NCI-H526 (cell line): ENCODE results near the gene MAPK11.

Source experiments
- DNase-seq, 2 experiments: peaks; one replicate each; lab custom pipeline; 2025; lab: John Stamatoyannopoulos, UW

Gene MAPK11

DNA sequence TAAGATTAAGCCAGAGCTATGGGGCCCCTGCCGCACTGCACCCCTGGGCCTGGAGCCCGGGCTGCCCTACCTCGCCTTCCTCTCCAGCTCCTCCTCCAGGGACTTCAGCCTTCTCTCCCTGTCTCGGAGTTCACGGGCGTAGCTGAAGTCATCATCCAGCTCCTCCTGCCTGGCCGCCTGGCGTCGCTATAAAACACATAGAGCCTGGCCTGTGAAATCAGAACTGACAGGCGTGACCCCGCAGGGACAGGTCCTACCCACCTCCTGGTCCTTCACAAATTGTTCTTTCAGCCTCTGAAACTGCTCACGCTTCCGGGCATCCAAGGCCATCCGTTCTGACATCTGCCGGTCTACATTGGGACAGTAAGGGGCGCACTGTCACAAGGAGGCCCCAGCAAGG lies 46.1 kb downstream of the MAPK11 start:
- no peak for DNase-seq

DNA sequence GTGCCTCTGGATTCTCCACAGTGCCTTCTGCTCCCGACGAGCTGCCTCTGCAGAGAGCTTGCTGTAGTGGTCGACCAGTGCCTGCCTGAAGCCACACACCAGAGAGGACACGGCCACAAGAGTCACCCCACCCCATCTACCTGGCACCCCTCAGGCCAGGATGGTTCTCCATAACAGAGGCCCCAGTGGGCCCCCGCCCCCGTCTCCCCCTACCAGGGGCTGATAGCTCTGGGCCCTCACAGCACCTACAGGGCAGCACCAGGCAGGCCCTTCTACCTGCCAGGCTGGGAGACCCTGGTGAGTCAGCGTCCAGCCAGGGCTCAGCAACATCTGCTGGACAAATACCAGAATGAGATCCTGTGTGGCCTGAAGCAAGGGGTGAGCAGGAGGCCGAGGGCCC lies 47.7 kb downstream of the MAPK11 start:
- no peak for DNase-seq

DNA sequence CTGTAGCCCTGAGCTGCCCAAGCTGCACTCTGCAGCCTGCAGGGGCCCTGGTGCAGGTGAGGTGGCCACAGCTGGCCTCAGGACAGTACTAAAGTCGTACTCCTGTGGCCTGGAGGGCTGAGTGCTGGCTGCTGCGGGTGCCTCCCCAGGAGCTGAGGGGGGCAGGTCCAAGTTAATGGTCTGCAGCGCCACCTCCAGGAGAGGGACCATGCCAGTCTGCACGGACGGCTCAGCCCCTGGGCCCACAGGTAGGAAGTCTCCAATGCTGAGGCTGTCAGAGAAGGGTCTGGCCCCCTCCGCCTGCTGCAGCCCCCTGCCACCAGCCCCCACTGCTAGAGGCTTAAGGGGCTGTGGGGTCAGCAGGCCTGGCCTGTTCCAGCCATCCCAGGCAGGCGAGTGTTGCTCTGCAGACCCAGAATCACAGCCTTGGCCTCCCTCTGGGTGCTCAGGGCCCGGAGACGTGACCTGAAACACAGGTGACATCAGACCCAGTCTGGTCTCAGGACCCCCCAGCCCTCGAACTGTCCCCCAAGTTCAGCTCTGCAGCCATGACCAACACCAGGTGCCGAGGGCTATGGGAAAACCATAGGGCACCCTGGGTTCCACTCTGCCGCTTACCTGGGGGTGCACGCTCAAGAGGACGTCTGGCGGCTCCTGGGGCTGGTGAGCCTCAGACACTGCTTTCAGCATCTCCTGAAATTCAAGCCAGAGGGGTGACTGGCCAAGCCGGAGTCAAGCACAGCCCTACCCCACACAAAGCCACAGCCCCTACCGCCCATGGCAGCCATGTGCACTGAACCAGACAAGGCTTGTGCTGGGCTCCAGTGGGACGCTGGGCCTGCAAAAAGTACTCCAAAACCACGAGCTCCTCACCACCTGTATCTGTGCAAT lies 48.5 kb downstream of the MAPK11 start:
- no peak for DNase-seq

DNA sequence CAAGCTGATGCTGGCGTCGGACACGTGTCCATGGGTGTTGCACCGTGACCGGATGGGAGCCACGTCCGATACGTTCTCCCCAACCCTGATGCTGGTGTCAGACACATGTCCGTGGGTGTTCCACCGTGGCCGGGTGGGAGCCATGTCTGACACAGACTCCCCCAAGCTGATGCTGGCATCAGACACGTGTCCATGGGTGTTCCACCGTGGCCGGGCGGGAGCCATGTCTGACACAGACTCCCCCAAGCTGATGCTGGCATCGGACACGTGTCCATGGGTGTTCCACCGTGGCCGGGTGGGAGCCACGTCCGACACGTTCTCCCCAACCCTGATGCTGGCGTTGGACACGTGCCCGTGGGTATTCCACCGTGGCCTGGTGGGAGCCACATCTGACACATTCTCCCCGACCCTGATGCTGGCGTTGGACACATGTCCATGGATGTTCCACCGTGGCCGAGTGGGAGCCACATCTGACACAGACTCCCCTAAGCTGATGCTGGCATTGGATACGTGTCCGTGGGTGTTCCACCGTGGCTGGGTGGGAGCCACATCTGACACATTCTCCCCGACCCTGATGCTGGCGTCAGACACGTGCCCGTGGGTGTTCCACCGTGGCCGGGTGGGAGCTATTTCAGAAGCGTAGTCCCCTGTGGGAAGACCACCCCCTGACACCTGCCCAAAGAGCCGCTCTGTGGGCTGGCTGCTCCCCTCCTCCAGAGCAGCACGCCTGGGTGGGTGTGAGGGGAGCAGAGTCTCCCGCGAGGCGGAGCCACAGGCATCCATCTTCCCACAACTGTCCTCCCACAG lies 49.4 kb downstream of the MAPK11 start:
- no peak for DNase-seq

DNA sequence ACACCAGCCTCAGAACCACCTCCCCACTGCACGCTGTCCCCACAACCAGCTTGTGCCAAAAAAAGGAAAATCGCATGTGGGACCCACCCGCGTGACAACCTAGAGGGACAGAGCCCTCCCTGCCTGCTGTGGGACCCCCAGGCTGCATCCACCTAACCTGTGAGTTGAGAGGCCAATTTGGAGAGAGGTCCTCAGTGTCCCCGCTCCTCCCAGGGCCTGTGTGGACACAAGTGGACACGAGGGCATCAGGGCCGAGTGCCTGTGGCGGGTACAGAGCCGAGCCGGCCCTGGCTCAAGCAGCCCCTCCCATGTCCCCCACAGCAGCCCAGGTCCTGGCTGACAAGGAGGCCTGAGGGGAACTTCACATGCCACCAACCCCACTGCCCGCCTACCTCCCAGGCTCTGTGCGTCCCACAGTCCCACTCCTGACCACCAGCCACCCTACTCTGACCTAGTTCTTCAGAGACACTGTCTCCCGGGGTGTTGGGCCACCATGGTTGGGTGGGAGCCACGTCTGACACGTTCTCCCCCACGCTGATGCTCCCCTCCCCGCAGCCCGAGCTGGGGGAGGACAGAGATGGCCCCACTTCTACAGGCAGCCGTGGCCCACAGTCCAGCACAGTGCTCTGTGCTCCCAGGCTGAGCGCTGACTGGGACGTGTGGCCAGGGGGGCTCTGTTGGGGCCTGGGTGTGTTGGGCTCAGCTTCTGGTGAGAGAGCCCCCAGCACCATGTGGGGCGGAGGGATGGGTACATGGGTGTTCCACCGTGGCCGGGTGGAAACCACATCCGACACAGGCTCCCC lies 50.2 kb downstream of the MAPK11 start:
- DNase-seq = no peak

DNA sequence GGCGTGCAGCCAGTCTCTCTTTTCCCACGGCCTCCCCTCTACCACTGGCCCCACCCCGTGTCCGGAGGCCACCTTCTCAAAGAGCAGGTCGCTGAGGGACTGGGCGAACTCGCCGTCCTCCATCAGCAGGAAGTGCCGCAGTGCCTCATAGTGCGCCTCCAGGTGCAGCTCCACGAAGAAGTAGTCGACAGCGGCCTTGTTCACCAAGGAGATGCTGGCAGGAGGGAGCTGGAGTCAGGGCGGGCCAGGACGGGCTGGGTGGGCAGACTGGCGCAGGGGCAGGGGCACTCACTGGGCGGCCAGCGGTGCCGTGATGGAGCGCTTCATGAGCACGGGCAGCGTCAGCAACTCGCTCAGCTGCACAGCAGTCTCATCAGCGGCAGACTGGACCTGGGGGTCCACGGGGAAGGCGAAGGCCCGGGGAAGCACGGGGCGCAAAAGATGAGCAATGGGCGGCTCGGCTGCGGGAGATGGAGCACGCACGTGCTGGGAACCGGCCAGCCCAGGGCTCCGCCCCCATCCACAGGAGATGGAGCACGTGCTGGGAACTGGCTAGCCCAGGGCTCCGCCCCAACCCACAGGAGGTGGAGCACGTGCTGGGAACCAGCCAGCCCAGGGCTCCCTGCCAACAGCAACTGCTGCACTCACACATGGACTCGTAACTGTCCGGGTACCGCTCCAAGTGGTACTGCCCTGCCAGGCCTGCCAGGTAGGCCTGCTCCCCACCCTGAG lies 51.0 kb downstream of the MAPK11 start:
- peak in 1 of 2 experiments; percentile 77 for DNase-seq

DNA sequence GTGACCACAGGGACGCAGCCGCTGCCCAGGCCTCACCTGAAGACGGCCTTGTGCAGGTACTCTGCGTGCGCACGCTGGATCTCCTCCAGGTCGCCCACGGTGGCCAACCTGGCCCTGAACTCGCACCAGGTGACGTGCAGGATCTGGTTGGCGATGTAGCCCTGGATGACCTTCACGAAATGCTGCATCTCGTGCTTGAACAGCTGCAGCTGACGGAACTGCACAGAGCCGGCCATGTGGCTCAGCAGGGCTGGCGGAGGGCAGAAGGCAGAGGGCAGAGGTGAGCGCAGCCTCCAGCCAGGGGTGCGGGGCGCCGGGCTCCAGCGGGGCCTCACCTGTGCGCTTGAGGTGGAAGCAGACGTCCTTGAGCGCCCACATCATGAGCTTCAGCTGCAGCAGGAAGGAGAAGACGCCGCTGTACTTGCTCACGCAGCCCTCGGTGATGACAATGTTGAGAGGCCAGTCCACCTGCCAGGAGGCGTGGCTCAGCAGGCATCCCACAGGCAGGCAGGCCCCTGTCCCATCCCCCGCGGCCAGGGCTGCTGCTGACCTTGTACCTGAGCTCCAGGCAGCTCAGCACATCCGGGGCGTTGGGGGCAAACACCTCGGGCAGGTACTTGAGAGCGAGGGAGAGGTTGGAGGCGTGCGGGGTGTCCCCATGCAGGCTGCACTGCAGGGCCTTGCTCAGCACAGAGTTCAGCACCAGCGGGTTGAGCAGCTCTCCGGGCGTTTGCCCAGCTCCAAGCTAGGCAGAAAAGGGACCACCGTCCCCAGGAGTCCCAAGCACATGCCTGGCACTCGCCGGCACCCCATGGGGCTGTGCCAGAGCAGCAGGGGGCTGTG lies 51.8 kb downstream of the MAPK11 start:
- DNase-seq = no peak

DNA sequence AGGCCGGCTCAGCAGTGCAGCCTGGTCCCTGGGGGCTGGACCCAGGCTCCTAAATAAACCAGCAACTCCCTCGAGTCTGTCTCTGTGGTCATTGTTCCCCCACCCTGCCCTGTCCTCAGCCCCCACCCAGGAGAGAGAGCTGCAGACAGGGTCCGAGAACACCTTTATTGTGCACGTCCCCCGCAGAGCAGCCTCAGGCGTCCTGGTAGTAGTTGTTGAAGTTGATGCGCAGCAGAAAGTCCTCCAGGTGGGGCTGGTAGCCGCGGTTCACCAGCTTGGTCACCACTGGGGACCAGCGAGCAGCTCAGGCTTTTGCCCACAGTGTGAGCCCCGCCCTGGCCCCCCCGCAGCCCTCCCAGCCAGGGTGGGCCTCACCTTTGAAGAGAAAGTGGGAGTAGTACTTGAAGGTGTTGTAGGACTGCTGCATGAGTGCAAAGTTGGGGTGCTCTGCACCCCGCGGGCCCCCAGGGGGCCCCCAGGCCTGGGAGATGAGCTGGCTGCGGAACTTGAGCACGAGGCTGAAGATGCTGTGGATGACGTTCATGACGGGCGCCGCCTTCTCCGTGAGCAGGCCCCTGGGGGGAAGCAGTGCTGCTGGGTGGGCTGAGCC lies 52.5 kb downstream of the MAPK11 start:
- DNase-seq = no peak

DNA sequence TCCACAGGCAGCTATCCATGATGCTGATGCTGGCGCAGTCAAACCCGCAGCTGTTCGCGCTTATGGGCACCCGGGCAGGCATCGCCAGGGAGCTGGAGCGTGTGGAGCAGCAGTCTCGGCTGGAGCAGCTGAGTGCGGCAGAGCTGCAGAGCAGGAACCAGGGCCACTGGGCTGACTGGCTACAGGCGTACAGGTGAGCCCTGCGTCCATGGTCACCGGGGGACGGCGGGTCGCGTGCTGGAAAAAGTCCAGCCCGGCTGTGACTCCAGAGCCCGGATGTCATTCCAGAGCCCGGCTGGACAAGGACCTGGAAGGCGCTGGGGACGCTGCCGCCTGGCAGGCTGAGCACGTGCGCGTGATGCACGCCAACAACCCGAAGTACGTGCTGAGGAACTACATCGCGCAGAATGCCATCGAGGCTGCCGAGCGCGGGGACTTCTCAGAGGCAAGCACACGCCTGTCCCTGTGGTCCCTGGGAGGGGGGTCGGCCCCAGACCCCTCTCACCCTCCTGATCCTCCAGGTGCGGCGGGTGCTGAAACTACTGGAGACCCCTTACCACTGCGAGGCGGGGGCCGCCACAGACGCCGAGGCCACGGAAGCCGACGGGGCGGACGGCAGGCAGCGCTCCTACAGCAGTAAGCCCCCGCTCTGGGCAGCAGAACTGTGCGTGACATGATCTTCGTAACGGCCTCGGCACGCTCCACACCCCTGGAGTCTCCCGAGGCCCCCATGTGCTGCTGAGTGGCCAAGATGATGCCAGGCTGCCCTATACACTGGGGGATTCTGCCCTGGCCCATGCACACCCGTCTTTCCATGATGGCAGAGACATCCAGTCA lies 53.3 kb downstream of the MAPK11 start:
- DNase-seq = no peak

DNA sequence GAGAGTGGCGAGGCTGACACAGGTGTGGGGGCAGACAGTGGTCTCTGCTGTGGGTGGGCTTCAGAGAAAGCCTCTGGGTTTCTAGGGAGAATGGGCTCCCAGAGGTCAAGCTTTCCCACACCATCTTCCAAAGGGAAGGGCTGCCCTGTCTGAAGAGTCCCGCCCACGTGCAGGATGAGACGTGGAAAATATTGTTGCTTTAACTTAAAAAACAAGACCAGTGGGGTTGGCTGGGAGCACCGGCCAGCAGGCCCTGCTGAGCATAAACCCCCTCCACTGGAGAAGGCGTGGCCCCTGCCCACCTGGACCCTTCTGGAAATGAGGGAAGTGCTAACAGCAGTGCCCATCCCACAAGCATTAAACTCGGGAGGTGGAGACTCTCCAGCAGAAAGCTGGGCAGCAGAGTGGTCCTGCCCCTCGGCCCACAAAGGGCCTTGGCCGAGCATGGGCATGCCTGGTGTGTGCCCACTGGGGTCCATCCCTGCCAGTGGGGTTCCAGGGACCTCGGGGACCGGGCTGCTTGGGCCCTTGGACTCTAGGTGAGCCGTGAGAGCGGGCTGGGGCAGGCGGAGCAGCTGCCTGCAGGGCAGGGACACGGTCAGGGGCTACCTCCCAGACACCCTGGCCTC lies 54.0 kb downstream of the MAPK11 start:
- DNase-seq = no peak

DNA sequence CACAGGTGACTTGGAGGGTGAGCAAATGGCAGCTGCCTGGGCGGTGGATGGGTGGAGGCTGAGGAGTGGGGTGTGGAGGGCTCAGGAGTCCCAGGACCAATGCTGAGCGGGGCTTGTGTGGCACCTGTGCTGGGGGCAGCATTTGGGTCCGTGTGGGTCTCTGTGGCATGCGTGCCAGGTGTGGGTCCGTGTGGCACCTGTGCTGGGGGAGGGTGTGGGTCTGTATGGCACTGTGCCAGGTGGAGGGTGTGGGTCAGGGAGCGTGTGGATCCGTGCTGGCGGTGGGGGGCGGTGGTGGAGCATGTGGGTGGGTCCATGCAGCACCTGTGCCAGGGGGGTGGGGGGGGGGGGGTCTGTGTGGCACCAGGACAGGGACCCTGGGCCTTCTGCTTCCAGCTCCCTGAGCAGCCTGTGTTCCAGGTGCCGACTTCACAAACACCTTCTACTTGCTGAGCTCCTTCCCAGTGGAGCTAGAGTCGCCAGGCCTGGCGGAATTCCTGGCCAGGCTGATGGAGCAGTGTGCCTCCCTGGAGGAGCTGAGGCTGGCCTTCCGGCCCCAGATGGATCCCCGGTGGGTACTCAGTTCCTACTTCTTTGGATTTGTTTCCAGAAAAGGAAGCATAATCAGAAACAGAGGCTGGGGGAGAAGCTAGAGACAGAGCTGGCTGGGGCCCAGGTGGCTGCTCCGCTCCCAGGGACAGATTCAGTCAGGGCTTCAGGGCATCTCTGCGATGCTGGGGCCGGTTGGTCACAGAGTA lies 54.7 kb downstream of the MAPK11 start:
- no peak for DNase-seq
